ENCODE data around the gene PTPRT. TPM values are rescaled to one million over a fixed set of nuclear protein-coding genes. Genes with fewer than 3 reads are reported as not detected.

PTPRT gene
- total RNA-seq, 1 donor from 2014 or later, result 0.56 TPM

DNA sequence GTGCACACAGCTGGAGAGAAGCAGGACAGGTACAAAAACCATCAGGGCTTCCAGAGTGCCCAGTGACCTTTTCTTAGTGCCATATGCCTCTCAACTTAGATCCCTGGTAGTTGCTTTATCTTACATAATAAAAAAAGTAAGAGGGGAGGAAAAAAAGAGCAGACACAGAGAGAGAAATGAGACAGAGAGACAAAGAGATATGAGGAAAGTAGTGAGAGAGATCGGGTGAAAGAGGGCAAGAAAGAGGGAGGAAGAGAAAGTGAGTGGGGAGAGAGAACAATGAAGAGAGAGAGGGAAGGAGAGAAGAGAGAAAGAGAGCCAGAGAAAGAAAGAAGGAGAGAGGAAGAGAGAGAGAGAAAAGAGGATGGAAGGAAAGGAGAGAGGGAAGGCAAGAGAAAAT is 131.6 kb downstream of the PTPRT start:
- DNase-seq (ENCODE audit: low read depth, low spot score), result no peak
- Mint-ChIP-seq H3K36me3 (ENCODE audit: low read depth) (no peaks in the 10 kb centered on the region), H3K4me1 (peaks cover 3% of the 10 kb centered on the region), H3K4me3 (no peak overlapping the region), H3K9me3 (peaks cover 8% of the 10 kb centered on the region), H3K27me3 (ENCODE audit: low read depth) (peaks cover 43% of the 10 kb centered on the region), H3K27ac (ENCODE audit: unreplicated experiment) (no peak overlapping the region)
- TF ChIP-seq, protein P1, sequence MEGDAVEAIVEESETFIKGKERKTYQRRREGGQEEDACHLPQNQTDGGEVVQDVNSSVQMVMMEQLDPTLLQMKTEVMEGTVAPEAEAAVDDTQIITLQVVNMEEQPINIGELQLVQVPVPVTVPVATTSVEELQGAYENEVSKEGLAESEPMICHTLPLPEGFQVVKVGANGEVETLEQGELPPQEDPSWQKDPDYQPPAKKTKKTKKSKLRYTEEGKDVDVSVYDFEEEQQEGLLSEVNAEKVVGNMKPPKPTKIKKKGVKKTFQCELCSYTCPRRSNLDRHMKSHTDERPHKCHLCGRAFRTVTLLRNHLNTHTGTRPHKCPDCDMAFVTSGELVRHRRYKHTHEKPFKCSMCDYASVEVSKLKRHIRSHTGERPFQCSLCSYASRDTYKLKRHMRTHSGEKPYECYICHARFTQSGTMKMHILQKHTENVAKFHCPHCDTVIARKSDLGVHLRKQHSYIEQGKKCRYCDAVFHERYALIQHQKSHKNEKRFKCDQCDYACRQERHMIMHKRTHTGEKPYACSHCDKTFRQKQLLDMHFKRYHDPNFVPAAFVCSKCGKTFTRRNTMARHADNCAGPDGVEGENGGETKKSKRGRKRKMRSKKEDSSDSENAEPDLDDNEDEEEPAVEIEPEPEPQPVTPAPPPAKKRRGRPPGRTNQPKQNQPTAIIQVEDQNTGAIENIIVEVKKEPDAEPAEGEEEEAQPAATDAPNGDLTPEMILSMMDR (conservative IDR thresholded peaks at IDR 0.05), result no peak

GRCh38 chr20:43057317-43057716 is 132.4 kb downstream of the PTPRT start:
- H3K4me3 Mint-ChIP-seq, result no peak overlapping the region
- H3K4me1 Mint-ChIP-seq, result peaks cover 3% of the 10 kb centered on the region
- peaks cover 8% of the 10 kb centered on the region for H3K9me3 Mint-ChIP-seq
- H3K36me3 Mint-ChIP-seq (ENCODE audit: low read depth), result no peaks in the 10 kb centered on the region
- H3K27me3 Mint-ChIP-seq (ENCODE audit: low read depth), result peaks cover 43% of the 10 kb centered on the region
- TF ChIP-seq, protein P1 (conservative IDR thresholded peaks at IDR 0.05), result no peak
- DNase-seq (ENCODE audit: low read depth, low spot score), result no peak
- no peak overlapping the region for H3K27ac Mint-ChIP-seq (ENCODE audit: unreplicated experiment)

GRCh38 chr20:43055181-43055884 is 134.4 kb downstream of the PTPRT start:
- peaks cover 48% of the 10 kb centered on the region for H3K27me3 Mint-ChIP-seq (ENCODE audit: low read depth)
- H3K36me3 Mint-ChIP-seq (ENCODE audit: low read depth), result no peaks in the 10 kb centered on the region
- H3K27ac Mint-ChIP-seq (ENCODE audit: unreplicated experiment), result no peak overlapping the region
- no peaks in the 10 kb centered on the region for H3K9me3 Mint-ChIP-seq
- peaks cover 3% of the 10 kb centered on the region for H3K4me1 Mint-ChIP-seq
- no peak for DNase-seq (ENCODE audit: low read depth, low spot score)
- H3K4me3 Mint-ChIP-seq, result no peak overlapping the region
- TF ChIP-seq, protein P1 (conservative IDR thresholded peaks at IDR 0.05), result no peak

GRCh38 chr20:43052532-43052931 is 137.2 kb downstream of the PTPRT start:
- Mint-ChIP-seq H3K27me3 (ENCODE audit: low read depth) (peaks cover 67% of the 10 kb centered on the region), H3K36me3 (ENCODE audit: low read depth) (no peaks in the 10 kb centered on the region), H3K4me3 (no peak overlapping the region), H3K9me3 (no peaks in the 10 kb centered on the region), H3K27ac (ENCODE audit: unreplicated experiment) (no peak overlapping the region), H3K4me1 (no peaks in the 10 kb centered on the region)
- TF ChIP-seq, protein P1 (conservative IDR thresholded peaks at IDR 0.05), result no peak
- no peak for DNase-seq (ENCODE audit: low read depth, low spot score)

- TF ChIP-seq, protein P1 (conservative IDR thresholded peaks at IDR 0.05), result no peak
- Mint-ChIP-seq H3K9me3 (no peaks in the 10 kb centered on the region), H3K27me3 (ENCODE audit: low read depth) (peaks cover 82% of the 10 kb centered on the region), H3K4me3 (no peak overlapping the region), H3K4me1 (no peaks in the 10 kb centered on the region), H3K36me3 (ENCODE audit: low read depth) (no peaks in the 10 kb centered on the region), H3K27ac (ENCODE audit: unreplicated experiment) (no peak overlapping the region)
- no peak for DNase-seq (ENCODE audit: low read depth, low spot score)
Measured at GRCh38 chr20:43046966-43047365, 142.7 kb downstream of the PTPRT start.
